Measurements from ENCODE around the gene SMC1B. TPM values are rescaled to one million over a fixed set of nuclear protein-coding genes. Genes with fewer than 3 reads are reported as not detected.

SMC1B gene
- total and polyA plus RNA-seq, 9 of the 15 experiments (the other 6 are each of a cell fraction or from before 2014, with no cell fraction given): 0.03 TPM; not detected in 8

DNA sequence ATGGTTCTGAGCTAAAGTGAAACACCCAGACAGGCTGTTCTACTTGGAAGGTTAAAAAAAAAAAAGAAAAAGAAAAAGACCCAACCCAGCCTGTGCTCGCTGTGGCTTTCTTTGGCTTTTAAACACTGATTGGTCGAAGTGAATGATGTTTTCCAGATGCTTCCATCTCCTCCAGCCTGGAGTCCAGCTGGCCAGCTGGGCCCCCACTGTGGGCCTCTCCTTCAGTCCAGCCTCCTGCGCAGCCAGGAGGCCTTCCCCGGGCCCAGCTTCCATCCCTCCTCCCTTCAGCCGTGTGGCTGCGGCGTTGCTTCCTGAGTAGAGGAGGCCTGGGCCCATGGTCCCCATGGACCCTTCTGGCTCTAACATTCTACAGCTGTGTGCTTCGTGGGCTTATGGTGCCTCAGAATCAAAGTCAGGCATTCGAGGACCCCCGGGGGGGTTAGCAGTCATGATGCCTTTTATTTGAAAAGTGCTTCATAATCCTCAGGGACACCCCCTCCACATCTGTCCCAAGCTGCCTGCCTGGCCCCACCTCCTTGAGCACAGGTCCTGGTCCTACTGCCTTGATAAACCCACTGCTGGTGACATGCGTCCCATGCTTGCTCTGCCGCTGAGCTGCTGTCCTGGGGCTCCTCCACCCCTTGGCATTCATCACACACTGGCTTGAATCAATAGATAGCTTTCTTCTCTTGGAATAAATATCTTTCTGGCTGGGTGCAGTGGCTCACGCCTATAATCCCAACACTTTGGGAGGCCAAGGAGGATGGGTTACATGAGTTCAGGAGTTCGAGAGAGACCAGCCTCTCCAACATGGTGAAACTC is 47.1 kb upstream of the SMC1B start:
- H3K9me3 ChIP-seq (replicated peaks; ENCODE audit: control insufficient read depth, insufficient read depth, low read depth, low read length): no peaks in the 10 kb centered on the region
- no peak overlapping the region for H3K27ac ChIP-seq (ENCODE audit: extremely low read depth, low read depth, low read length)
- intact Hi-C loops (cut with micrococcal nuclease): no loop called here
- FAIRE-seq (no peak), ATAC-seq (no peak), DNase-seq (ENCODE audit: extremely low read depth in 1 of 4, low spot score in 3 of 4) (no peak)
- no peak overlapping the region for H3K9ac ChIP-seq (ENCODE audit: insufficient read depth in 1 of 2, low read depth in 2 of 2, low read length in 2 of 2)
- TF ChIP-seq PCBP2 (IDR thresholded peaks at IDR 0.05; ENCODE audit: low read depth, low read length, poor library complexity, severe bottlenecking) (no peak), ZNF717 (CRISPR knock-in tag; IDR thresholded peaks at IDR 0.05) (no peak), ZFP91 (CRISPR knock-in tag; IDR thresholded peaks at IDR 0.05) (no peak)
- peaks cover 0 to 30% of the 10 kb centered on the region in 2 experiments; a peak in 2 of 5 replicates for H3K27me3 ChIP-seq (ENCODE audit: control insufficient read depth in 2 of 2, insufficient read depth in 2 of 2, low read length in 2 of 2)
- no peak overlapping the region for H3K4me2 ChIP-seq (ENCODE audit: insufficient read depth, low read length)
- no peaks in the 10 kb centered on the region for H3K36me3 ChIP-seq (ENCODE audit: control insufficient read depth, insufficient read depth, low read length)
- in situ Hi-C loops (cut with MboI): no loop called here
- ChIA-PET POLR2A (interaction anchor here (0.7 kb wide), 1 partner anchor 1349 kb away, joined by 3 read pairs; no protein-coding TSS in a partner anchor), CTCF (ENCODE audit: low intra/inter-chr PET ratio) (no interaction called here)
- 2% methylated on average over 7 of the region's 14 CpGs for WGBS (ENCODE audit: insufficient coverage, low coverage, missing lambda C conversion rate)
- H3K79me2 ChIP-seq (ENCODE audit: control insufficient read depth, insufficient read depth, low read length): no peaks in the 10 kb centered on the region
- H4K20me1 ChIP-seq (replicated peaks; ENCODE audit: control insufficient read depth, insufficient read depth, low read length): no peaks in the 10 kb centered on the region
- no peak overlapping the region for H3K4me3 ChIP-seq
- no peak overlapping the region for H2AFZ ChIP-seq (ENCODE audit: low read depth, low read length)
- no peaks in the 10 kb centered on the region for H3K9me1 ChIP-seq (ENCODE audit: control insufficient read depth, insufficient read depth, low read length)
- BruUV-seq (replicated peaks): no TSS peak
- H3K4me1 ChIP-seq (replicated peaks in 1 of 2; ENCODE audit: control insufficient read depth in 2 of 2, insufficient read depth in 2 of 2, low read length in 2 of 2): no peaks in the 10 kb centered on the region

All from K562 (cell line).